Panc1 (cell line): ENCODE measurements around the gene JMJD1C. TPM values are rescaled to one million over a fixed set of nuclear protein-coding genes. Genes with fewer than 3 reads are reported as not detected.
"Not testable (repeated sequence)": the region's sequence is repeated elsewhere in the genome, so short reads cannot be mapped to it uniquely, and the experiment has no call there.

Source experiments
- ATAC-seq: fragments of 200-7000 bp; cut with Tn5 transposase; 2 replicates; pipeline ENCODE4 v1.9.1; 2020; ENCODE audit warnings: mild to moderate bottlenecking, moderate library complexity
- BruUV-seq: library from RNA; stranded (reverse); fragments of 400-500 nt; replicated peaks from 2 replicates; lab custom pipeline; 2021; lab: Mats Ljungman, UMichigan
- CTCF ChIA-PET: fragments of 300-600 bp; sonication (Branson Sonifier 250); formaldehyde crosslinking; loops from one replicate; lab custom pipeline; 2022; ENCODE audit warnings: antibody characterized with exemption; lab: Charles Lee
- POLR2A ChIA-PET: fragments of 300-600 bp; sonication (Branson Sonifier 250); formaldehyde crosslinking; loops from one replicate; lab custom pipeline; 2022; ENCODE audit warnings: antibody characterized with exemption; lab: Charles Lee
- DNase-seq: peaks from one replicate; pipeline ENCODE4 v3.0.0-alpha.2; 2010; ENCODE audit warnings: low read depth, low spot score
- H3K27ac ChIP-seq: 2 replicates; pipeline ENCODE4 v1.5.1; 2011; ENCODE audit warnings: mild to moderate bottlenecking, low read length, inconsistent platforms
- H3K27me3 ChIP-seq: fragments of 200-500 bp; sonication (Bioruptor generic); 2 replicates; pipeline ENCODE4 v1.6.0; 2014; ENCODE audit warnings: low read length, inconsistent platforms; ENCODE audit not compliant: control insufficient read depth, insufficient read depth
- H3K36me3 ChIP-seq: fragments of 200-500 bp; sonication (Bioruptor generic); 2 replicates; pipeline ENCODE4 v1.5.1; 2014; ENCODE audit warnings: inconsistent platforms, mild to moderate bottlenecking, low read length, moderate library complexity; ENCODE audit not compliant: control insufficient read depth, insufficient read depth
- H3K4me1 ChIP-seq: 2 replicates; pipeline ENCODE4 v1.5.1; 2011; ENCODE audit warnings: inconsistent platforms, mild to moderate bottlenecking, low read length, moderate library complexity; ENCODE audit not compliant: control insufficient read depth, insufficient read depth
- H3K4me3 ChIP-seq, 2 experiments: 2 replicates each; pipeline ENCODE4 v1.5.1; 2011 to 2012; ENCODE audit warnings: low read depth in 2 of 2, low read length in 2 of 2, mild to moderate bottlenecking in 2 of 2, inconsistent platforms in 1 of 2, moderate library complexity in 1 of 2
- H3K9me3 ChIP-seq: fragments of 200-500 bp; sonication (Bioruptor generic); 2 replicates; pipeline ENCODE4 v1.5.1; 2014; ENCODE audit warnings: low read depth, mild to moderate bottlenecking, inconsistent platforms, low read length, moderate library complexity; ENCODE audit not compliant: control insufficient read depth, insufficient read depth
- POLR2AphosphoS5 ChIP-seq: IDR thresholded peaks from 2 replicates; pipeline ENCODE4 v1.6.1; 2012; ENCODE audit warnings: mild to moderate bottlenecking, low read depth, low read length, moderate library complexity
- SIN3A ChIP-seq: IDR thresholded peaks from 2 replicates; pipeline ENCODE4 v1.6.1; 2012; ENCODE audit warnings: low read depth, mild to moderate bottlenecking, low read length, moderate library complexity, borderline replicate concordance; ENCODE audit not compliant: insufficient read depth
- TCF7L2 ChIP-seq: IDR thresholded peaks from 2 replicates; pipeline ENCODE4 v1.6.1; 2011; ENCODE audit warnings: mild to moderate bottlenecking, low read depth, low read length, inconsistent platforms
- in situ Hi-C: cut with HindIII; loops from 2 replicates; pipeline ENCODE4 v1.10.0; 2016; ENCODE audit warnings: low sequenced_read_pairs, low pct_unique_long_range_greater_than_20kb
- intact Hi-C: fragments of 100-400 bp; cut with micrococcal nuclease; formaldehyde crosslinking; loops from one replicate; pipeline ENCODE4 v1.10.0; 2022; ENCODE audit not compliant: unreplicated experiment
- total RNA-seq: library from RNA; stranded (reverse); gene quantifications from one replicate; pipeline ENCODE4 v1.2.1, GENCODE V29; 2021; ENCODE audit not compliant: unreplicated experiment
- TF ChIP-seq, protein P1 (sequence below), 2 experiments: IDR thresholded peaks; 2 replicates each; pipeline ENCODE4 v1.6.1; 2011 to 2012; ENCODE audit warnings: low read depth in 2 of 2, control low read depth in 1 of 2, low read length in 1 of 2, mild to moderate bottlenecking in 1 of 2, moderate library complexity in 1 of 2; ENCODE audit not compliant: insufficient read depth in 1 of 2
- TF ChIP-seq, protein P2 (sequence below): fragments of 450-650 bp; IDR thresholded peaks from 2 replicates; pipeline ENCODE4 v1.5.1; 2017; ENCODE audit warnings: mild to moderate bottlenecking

The JMJD1C gene
- total RNA-seq, 1 experiment from 2014 or later = 88.3 TPM

DNA sequence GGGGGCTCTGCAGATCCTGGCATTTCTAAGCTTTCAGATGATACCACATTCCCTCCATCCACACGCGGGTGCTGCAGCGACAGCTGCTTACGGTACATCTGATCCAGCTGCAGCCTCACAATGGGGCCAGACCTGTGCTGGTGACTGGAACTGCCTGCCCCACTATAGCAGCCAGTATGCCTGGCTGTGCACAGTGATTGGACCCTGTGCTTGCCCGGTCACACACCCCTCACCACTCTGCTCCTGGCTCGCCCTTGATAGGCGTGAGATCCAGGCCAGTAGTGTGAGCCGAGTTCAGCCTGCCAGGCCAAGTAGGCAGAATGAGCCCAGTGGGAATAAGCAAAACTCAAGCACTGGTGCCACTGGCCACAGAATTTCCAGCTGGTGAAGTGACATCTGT lies 167.8 kb downstream of the JMJD1C start:
- in situ Hi-C loops (no loop called here), intact Hi-C loops (no loop called here)
- ChIA-PET POLR2A (no interaction called here), CTCF (no interaction called here)
- DNase-seq = no peak
- Histone ChIP-seq H3K4me1 (peaks cover 11% of the 10 kb centered on the region), H3K27ac (no peak overlapping the region), H3K27me3 (no peaks in the 10 kb centered on the region), H3K36me3 (no peaks in the 10 kb centered on the region), H3K4me3 (no peak overlapping the region), H3K9me3 (no peaks in the 10 kb centered on the region)
- peak; percentile 23; the same call in 1 of the 2 replicates for ATAC-seq
- no TSS peak for BruUV-seq
- TF ChIP-seq, protein P1, sequence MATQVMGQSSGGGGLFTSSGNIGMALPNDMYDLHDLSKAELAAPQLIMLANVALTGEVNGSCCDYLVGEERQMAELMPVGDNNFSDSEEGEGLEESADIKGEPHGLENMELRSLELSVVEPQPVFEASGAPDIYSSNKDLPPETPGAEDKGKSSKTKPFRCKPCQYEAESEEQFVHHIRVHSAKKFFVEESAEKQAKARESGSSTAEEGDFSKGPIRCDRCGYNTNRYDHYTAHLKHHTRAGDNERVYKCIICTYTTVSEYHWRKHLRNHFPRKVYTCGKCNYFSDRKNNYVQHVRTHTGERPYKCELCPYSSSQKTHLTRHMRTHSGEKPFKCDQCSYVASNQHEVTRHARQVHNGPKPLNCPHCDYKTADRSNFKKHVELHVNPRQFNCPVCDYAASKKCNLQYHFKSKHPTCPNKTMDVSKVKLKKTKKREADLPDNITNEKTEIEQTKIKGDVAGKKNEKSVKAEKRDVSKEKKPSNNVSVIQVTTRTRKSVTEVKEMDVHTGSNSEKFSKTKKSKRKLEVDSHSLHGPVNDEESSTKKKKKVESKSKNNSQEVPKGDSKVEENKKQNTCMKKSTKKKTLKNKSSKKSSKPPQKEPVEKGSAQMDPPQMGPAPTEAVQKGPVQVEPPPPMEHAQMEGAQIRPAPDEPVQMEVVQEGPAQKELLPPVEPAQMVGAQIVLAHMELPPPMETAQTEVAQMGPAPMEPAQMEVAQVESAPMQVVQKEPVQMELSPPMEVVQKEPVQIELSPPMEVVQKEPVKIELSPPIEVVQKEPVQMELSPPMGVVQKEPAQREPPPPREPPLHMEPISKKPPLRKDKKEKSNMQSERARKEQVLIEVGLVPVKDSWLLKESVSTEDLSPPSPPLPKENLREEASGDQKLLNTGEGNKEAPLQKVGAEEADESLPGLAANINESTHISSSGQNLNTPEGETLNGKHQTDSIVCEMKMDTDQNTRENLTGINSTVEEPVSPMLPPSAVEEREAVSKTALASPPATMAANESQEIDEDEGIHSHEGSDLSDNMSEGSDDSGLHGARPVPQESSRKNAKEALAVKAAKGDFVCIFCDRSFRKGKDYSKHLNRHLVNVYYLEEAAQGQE (IDR thresholded peaks at IDR 0.05; ENCODE audit: insufficient read depth in 1 of 2, low read depth in 2 of 2, low read length in 1 of 2) = no peak
- TF ChIP-seq SIN3A = no peak
- TF ChIP-seq, protein P2, sequence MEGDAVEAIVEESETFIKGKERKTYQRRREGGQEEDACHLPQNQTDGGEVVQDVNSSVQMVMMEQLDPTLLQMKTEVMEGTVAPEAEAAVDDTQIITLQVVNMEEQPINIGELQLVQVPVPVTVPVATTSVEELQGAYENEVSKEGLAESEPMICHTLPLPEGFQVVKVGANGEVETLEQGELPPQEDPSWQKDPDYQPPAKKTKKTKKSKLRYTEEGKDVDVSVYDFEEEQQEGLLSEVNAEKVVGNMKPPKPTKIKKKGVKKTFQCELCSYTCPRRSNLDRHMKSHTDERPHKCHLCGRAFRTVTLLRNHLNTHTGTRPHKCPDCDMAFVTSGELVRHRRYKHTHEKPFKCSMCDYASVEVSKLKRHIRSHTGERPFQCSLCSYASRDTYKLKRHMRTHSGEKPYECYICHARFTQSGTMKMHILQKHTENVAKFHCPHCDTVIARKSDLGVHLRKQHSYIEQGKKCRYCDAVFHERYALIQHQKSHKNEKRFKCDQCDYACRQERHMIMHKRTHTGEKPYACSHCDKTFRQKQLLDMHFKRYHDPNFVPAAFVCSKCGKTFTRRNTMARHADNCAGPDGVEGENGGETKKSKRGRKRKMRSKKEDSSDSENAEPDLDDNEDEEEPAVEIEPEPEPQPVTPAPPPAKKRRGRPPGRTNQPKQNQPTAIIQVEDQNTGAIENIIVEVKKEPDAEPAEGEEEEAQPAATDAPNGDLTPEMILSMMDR = no peak
- TF ChIP-seq POLR2AphosphoS5 = no peak

DNA sequence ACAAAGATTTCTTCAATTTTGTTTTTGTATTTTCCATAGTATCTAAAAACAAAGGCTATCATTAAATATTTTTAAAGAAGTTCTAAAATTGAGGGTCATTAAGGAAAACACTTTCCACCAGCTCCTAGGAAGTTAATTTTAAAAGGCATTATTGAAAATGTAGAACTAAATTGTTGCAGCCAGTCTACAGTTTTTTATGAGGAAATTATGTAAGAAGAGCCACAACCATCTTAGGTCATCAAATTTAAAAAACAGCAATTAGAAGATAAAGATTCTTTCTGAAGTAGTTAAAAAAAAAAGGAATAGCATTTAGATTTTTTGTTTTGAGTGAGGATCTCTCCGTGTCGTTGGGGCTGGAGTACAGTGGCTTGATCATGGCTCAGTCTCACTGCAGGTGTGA lies 171.0 kb downstream of the JMJD1C start:
- intact Hi-C loops (no loop called here), in situ Hi-C loops (no loop called here)
- ATAC-seq (no peak), DNase-seq (no peak)
- H3K9me3 ChIP-seq = no peaks in the 10 kb centered on the region
- no peak overlapping the region for H3K27ac ChIP-seq
- H3K36me3 ChIP-seq = no peaks in the 10 kb centered on the region
- TF ChIP-seq SIN3A (no peak), TCF7L2 (no peak), POLR2AphosphoS5 (no peak)
- TF ChIP-seq, protein P2 = no peak
- TF ChIP-seq, protein P1 (IDR thresholded peaks at IDR 0.05; ENCODE audit: insufficient read depth in 1 of 2, low read depth in 2 of 2, low read length in 1 of 2) = no peak
- CTCF ChIA-PET = no interaction called here
- peaks cover 16% of the 10 kb centered on the region for H3K4me1 ChIP-seq
- H3K4me3 ChIP-seq = no peak overlapping the region
- POLR2A ChIA-PET = interaction anchor here (0.6 kb wide), 1 partner anchor 152 kb away, joined by 3 read pairs; no protein-coding TSS in a partner anchor
- H3K27me3 ChIP-seq = no peaks in the 10 kb centered on the region
- BruUV-seq = no TSS peak

DNA sequence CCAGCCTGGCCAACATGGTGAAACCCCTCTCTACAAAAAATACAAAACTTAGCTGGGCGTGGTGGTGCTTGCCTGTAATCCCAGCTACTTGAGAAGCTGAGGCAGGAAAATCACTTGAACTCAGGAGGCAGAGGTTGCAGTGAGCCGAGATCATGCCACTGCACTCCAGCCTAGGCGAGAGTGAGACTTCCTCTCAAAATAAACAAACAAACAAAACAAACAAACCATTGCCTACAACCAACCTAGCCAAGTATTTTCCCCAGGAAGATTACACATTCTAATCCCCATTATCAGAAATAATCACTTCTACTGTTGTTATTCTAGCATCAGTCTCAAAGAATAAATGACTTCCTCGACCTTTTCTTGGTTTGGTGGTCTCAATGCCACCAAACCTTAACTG lies 172.9 kb downstream of the JMJD1C start:
- H3K27ac ChIP-seq = peak overlapping the region; percentile 56; the same call in 1 of the 2 replicates
- BruUV-seq, H3K36me3 ChIP-seq, H3K9me3 ChIP-seq, intact Hi-C loops, CTCF ChIA-PET, H3K4me3 ChIP-seq, H3K27me3 ChIP-seq, in situ Hi-C loops: not testable (repeated sequence)
- DNase-seq (peak; percentile 25), ATAC-seq (peak; percentile 83)
- POLR2A ChIA-PET = interaction anchor here (0.7 kb wide), 1 partner anchor 8 kb away, joined by 6 read pairs; no protein-coding TSS in a partner anchor
- peaks cover 16% of the 10 kb centered on the region for H3K4me1 ChIP-seq
